Ectodermal cell (in vitro differentiated cells): ENCODE measurements around the gene ATP6V0B.

ENCODE experiments used
- H3K27ac ChIP-seq: 2 replicates; pipeline ENCODE4 v1.7.0; 2013; ENCODE audit warnings: mild to moderate bottlenecking, low read depth, low read length; ENCODE audit not compliant: insufficient read depth, poor library complexity, severe bottlenecking
- H3K27me3 ChIP-seq: 2 replicates; pipeline ENCODE4 v1.7.0; 2013; ENCODE audit warnings: mild to moderate bottlenecking, low read length; ENCODE audit not compliant: insufficient read depth, control insufficient read depth, poor library complexity, severe bottlenecking
- H3K36me3 ChIP-seq: one replicate; pipeline ENCODE4 v1.7.0; 2013; ENCODE audit warnings: low read length; ENCODE audit not compliant: control insufficient read depth, insufficient read depth
- H3K4me1 ChIP-seq: one replicate; pipeline ENCODE4 v1.7.0; 2013; ENCODE audit warnings: low read length; ENCODE audit not compliant: control insufficient read depth, insufficient read depth
- H3K4me3 ChIP-seq: 2 replicates; pipeline ENCODE4 v1.7.0; 2013; ENCODE audit warnings: low read depth, low read length, control low read depth; ENCODE audit not compliant: insufficient read depth
- H3K9me3 ChIP-seq: 2 replicates; pipeline ENCODE4 v1.7.0; 2013; ENCODE audit warnings: mild to moderate bottlenecking, low read length, moderate library complexity; ENCODE audit not compliant: control insufficient read depth
- WGBS, 2 experiments: methylation state at CpG; one replicate each; pipeline ENCODE4 v1.1.7; 2013; ENCODE audit warnings: missing lambda C conversion rate in 2 of 2; 5-methylcytosine and 5-hydroxymethylcytosine counted together

The ATP6V0B gene

DNA sequence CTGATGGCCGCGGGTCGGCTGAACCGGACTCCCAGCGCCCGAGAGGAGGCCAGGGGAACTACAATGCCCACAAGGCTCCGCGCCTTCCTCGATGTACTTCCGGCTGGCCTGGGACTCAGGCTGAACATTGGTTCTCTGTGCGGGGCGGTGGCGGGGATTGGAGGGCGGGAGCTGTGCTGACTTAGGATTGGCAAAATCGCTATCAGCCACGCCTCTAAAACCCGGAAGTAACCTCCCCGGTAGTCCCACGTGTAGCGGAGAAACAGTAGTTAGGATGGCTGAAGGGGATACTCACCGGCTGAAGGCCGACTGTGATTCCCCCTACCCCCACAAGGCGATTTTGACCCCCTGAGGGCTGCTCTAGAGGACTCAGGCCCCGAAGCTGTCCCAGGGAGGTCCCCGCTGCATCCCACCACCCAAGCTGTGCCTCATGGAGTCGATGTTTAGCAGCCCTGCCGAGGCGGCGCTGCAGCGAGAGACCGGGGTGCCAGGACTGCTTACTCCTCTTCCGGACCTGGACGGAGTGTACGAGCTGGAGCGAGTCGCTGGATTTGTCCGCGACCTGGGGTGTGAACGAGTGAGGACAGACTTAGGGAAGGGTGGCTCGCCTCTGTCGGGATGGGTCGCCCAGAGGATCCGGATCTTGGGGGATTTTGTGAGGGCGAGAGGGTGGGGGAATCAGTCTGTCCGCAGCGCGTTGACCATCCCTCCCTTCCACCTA is 4.9 kb upstream of the ATP6V0B start, which contains the start of gene DPH2:
Gene DPH2, plus strand, starts transcription at position 265 of the 721 bp plus-strand sequence. Its CDS starts 166 bp downstream, at position 431.
- Histone ChIP-seq H3K36me3 (no peaks in the 10 kb centered on the region), H3K27ac (no peak within 1 kb of the TSS), H3K9me3 (no peaks in the 10 kb centered on the region), H3K4me1 (peaks cover 7% of the 10 kb centered on the region), H3K4me3 (peak within 1 kb of the TSS; percentile 97), H3K27me3 (no peaks in the 10 kb centered on the region)
- WGBS, 2 experiments = 1% methylated on average over 44 to 47 of the region's 47 CpGs

- no peak overlapping the region for H3K27ac ChIP-seq
- H3K9me3 ChIP-seq = no peaks in the 10 kb centered on the region
Observed at GRCh38 chr1:43970502-43970901, 4.3 kb upstream of the ATP6V0B start.

DNA sequence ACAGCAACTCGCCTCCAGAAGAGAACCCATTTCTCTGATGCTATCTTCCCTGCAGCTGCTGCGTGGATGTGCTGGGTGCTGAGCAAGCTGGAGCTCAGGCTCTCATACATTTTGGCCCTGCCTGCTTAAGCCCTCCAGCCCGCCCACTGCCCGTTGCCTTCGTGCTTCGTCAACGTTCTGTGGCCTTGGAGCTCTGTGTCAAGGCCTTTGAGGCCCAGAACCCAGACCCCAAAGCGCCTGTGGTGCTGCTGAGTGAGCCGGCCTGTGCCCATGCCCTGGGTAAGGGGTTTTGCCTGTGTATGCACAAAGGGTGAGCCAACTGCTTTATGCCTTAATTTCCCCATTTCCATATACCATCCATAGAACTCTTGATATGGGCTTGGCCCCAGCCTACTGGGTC is 3.8 kb upstream of the ATP6V0B start:
- Histone ChIP-seq H3K9me3 (no peaks in the 10 kb centered on the region), H3K4me1 (peaks cover 11% of the 10 kb centered on the region), H3K4me3 (peak overlapping the region; percentile 97), H3K36me3 (no peaks in the 10 kb centered on the region), H3K27ac (no peak overlapping the region), H3K27me3 (no peaks in the 10 kb centered on the region)
- 94 to 95% methylated on average over 9 of the region's 9 CpGs for WGBS, 2 experiments

More at GRCh38 chr1:43970502-43970901, 4.3 kb upstream of the ATP6V0B start:
- Histone ChIP-seq H3K27me3 (no peaks in the 10 kb centered on the region), H3K4me1 (peaks cover 7% of the 10 kb centered on the region), H3K4me3 (peak overlapping the region; percentile 97), H3K36me3 (no peaks in the 10 kb centered on the region)
- WGBS, 2 experiments = 57 to 63% methylated on average over 5 of the region's 5 CpGs

DNA sequence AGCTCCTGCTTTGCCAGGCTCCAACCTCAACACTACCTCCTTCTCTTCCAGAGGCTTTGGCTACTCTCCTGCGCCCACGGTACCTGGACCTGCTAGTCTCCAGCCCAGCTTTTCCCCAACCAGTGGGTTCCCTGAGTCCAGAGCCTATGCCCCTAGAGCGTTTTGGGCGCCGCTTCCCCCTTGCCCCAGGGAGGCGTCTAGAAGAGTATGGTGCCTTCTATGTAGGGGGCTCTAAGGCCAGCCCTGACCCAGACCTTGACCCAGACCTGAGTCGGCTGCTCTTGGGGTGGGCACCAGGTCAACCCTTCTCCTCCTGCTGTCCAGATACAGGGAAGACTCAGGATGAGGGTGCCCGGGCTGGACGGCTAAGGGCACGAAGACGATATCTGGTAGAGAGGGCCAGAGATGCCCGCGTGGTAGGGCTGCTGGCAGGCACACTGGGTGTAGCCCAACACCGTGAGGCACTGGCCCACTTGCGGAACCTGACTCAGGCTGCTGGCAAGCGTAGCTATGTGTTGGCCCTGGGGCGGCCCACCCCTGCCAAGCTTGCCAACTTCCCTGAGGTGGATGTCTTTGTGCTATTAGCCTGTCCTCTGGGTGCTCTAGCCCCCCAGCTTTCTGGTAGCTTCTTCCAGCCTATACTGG is 3.3 kb upstream of the ATP6V0B start:
- no peaks in the 10 kb centered on the region for H3K27me3 ChIP-seq
- 95 to 96% methylated on average over 17 of the region's 17 CpGs for WGBS, 2 experiments
- H3K36me3 ChIP-seq = peaks cover 4% of the 10 kb centered on the region
- H3K4me1 ChIP-seq = peaks cover 17% of the 10 kb centered on the region
- no peaks in the 10 kb centered on the region for H3K9me3 ChIP-seq
- no peak overlapping the region for H3K4me3 ChIP-seq
- no peak overlapping the region for H3K27ac ChIP-seq

- Histone ChIP-seq H3K9me3 (no peaks in the 10 kb centered on the region), H3K27ac (no peak overlapping the region), H3K4me1 (peaks cover 23% of the 10 kb centered on the region), H3K36me3 (peaks cover 18% of the 10 kb centered on the region), H3K4me3 (peak overlapping the region; percentile 93), H3K27me3 (no peaks in the 10 kb centered on the region)
- 44 to 46% methylated on average over 9 of the region's 9 CpGs for WGBS, 2 experiments
Observed at GRCh38 chr1:43973981-43974442, 748 bp upstream of the ATP6V0B start.

GRCh38 chr1:43975249-43975961 is 645 bp downstream of the ATP6V0B start:
- H3K4me1 ChIP-seq = peaks cover 30% of the 10 kb centered on the region

GRCh38 chr1:43976045-43976444 is 1.3 kb downstream of the ATP6V0B start:
- Histone ChIP-seq H3K4me1 (peaks cover 26% of the 10 kb centered on the region), H3K27me3 (no peaks in the 10 kb centered on the region), H3K4me3 (peak overlapping the region; percentile 93), H3K36me3 (peaks cover 18% of the 10 kb centered on the region), H3K9me3 (no peaks in the 10 kb centered on the region), H3K27ac (no peak overlapping the region)
- 90 to 94% methylated on average over 4 of the region's 4 CpGs for WGBS, 2 experiments

More at GRCh38 chr1:43975249-43975961, 645 bp downstream of the ATP6V0B start:
- peak overlapping the region; percentile 93 for H3K4me3 ChIP-seq
- peaks cover 18% of the 10 kb centered on the region for H3K36me3 ChIP-seq
- no peaks in the 10 kb centered on the region for H3K27me3 ChIP-seq
- no peaks in the 10 kb centered on the region for H3K9me3 ChIP-seq
- peak overlapping the region; percentile 31 for H3K27ac ChIP-seq
- 3% methylated on average over 33 to 34 of the region's 34 CpGs for WGBS, 2 experiments

DNA sequence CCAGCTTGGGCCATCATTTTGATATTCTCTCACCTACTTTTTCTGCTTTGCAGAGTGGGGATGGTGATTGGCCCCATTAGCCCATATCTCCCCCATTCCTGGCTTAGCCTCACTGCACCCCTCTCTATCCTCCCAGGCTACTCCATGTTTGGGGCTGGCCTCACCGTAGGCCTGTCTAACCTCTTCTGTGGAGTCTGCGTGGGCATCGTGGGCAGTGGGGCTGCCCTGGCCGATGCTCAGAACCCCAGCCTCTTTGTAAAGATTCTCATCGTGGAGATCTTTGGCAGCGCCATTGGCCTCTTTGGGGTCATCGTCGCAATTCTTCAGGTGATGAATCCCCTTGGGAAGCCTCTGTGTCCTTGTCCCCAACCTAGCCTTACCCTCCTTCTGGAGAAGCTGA is 2.1 kb downstream of the ATP6V0B start:
- no peaks in the 10 kb centered on the region for H3K27me3 ChIP-seq
- peaks cover 18% of the 10 kb centered on the region for H3K36me3 ChIP-seq
- 94 to 96% methylated on average over 8 of the region's 8 CpGs for WGBS, 2 experiments
- H3K27ac ChIP-seq = no peak overlapping the region
- H3K9me3 ChIP-seq = no peaks in the 10 kb centered on the region
- no peak overlapping the region for H3K4me3 ChIP-seq
- H3K4me1 ChIP-seq = peaks cover 26% of the 10 kb centered on the region

- H3K4me1 ChIP-seq = peaks cover 26% of the 10 kb centered on the region
- H3K9me3 ChIP-seq = no peaks in the 10 kb centered on the region
- H3K27me3 ChIP-seq = no peaks in the 10 kb centered on the region
- 94 to 96% methylated on average over 8 to 9 of the region's 9 CpGs for WGBS, 2 experiments
- no peak overlapping the region for H3K27ac ChIP-seq
- peaks cover 18% of the 10 kb centered on the region for H3K36me3 ChIP-seq
- H3K4me3 ChIP-seq = no peak overlapping the region
Observed at GRCh38 chr1:43977376-43978263, 2.9 kb downstream of the ATP6V0B start.
